Choroid plexus epithelial cell (primary cell): ENCODE measurements around the gene HVCN1.

Experiments
- DNase-seq: peaks from one replicate; pipeline ENCODE4 v3.0.0-alpha.2; 2010; ENCODE audit warnings: low read depth
- H3K4me3 ChIP-seq: 2 replicates; pipeline ENCODE4 v1.5.1; 2011; ENCODE audit warnings: low read depth, mild to moderate bottlenecking, control low read depth, low read length, moderate library complexity
- TF ChIP-seq, protein P1 (sequence below): conservative IDR thresholded peaks from 2 replicates; pipeline ENCODE4 v1.5.1; 2011; ENCODE audit warnings: low read depth, mild to moderate bottlenecking, control low read depth, inconsistent platforms, low read length, moderate library complexity

The HVCN1 gene

DNA sequence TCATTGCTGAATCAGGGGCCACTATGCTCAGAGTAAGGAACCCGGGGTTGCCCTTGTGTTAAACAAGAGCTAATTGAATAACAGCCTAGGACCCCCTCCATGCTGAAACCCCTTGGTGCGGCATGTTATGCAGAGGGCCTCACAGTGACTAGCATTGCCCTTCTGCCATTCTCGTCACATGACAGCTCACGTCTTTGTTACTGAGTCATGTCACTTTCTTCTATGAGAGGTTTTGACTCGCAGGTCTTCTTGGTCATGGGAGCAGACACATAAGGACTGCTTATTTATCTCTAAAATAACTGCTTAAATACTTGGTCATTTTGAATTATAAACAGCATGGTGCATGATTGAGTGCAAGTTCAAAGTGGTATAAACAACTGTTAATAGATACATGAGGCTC is 50.1 kb downstream of the HVCN1 start:
- DNase-seq, result no peak
- TF ChIP-seq, protein P1, sequence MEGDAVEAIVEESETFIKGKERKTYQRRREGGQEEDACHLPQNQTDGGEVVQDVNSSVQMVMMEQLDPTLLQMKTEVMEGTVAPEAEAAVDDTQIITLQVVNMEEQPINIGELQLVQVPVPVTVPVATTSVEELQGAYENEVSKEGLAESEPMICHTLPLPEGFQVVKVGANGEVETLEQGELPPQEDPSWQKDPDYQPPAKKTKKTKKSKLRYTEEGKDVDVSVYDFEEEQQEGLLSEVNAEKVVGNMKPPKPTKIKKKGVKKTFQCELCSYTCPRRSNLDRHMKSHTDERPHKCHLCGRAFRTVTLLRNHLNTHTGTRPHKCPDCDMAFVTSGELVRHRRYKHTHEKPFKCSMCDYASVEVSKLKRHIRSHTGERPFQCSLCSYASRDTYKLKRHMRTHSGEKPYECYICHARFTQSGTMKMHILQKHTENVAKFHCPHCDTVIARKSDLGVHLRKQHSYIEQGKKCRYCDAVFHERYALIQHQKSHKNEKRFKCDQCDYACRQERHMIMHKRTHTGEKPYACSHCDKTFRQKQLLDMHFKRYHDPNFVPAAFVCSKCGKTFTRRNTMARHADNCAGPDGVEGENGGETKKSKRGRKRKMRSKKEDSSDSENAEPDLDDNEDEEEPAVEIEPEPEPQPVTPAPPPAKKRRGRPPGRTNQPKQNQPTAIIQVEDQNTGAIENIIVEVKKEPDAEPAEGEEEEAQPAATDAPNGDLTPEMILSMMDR, result no peak
- H3K4me3 ChIP-seq, result no peak overlapping the region

DNA sequence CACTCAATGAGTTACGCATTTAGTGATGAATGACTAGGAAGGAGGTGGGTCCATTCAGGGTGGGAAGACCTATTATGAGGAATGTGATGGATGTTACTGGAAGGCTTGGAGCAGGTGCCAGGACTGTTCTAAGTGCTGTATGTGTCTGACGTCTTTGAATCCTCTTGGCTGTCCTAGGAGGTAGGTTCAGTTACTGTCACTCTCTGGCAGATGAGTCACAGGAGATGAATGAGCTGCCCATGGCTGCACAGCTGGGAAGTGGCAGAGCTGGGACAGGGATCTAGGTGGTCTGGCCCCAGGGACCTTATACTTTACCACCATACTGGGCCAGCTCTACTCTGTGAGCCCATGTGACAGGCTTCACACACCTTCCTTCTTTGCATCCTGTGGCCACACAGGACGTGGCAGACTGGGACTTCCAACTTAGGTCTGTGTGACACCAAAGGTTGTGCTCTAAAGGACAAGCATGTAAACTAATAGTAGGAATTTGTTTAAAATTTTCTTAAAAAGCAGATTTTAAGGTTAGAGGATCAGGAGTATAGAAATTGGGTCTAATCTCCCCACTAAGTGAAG is 51.0 kb downstream of the HVCN1 start:
- no peak for DNase-seq
- TF ChIP-seq, protein P1, result no peak
- H3K4me3 ChIP-seq, result no peak overlapping the region

DNA sequence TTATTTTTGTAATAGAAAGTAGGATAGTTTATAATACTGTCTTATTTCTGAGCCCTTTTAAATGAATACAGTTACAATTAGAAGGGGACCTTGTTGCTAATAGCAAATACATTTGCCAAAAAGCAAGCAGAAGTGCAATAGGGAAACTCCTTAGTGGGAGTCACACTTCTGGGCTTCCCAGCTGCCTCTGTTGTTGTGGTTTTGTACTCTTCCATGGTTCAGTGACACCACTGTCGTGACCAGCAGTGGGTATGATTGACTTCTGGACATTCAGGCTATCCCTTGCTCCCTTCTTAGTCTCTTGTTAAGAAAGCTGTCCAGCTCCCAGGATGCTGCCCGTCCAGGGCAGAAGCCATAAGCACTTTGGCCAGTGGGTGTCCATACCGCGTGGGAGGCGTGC is 52.4 kb downstream of the HVCN1 start:
- TF ChIP-seq, protein P1, result no peak
- no peak overlapping the region for H3K4me3 ChIP-seq
- DNase-seq, result no peak

DNA sequence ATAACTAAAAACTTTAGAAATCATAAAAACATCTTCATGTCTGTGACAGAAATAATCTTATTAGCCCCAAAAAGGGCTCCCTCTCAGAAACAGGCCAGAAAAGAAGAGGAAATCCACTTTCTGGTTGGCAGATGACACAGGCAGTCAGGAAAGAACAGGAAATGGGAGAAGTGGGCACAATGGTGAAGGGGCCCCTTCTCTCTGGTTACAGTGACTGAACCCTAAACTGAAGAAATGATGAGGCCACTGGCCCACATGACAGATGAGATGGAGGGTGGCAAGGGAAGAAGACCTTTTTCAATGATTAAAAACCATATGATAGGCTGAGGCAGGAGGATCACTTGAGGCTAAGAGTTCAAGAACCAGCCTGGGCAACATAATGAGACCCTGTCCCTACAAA is 53.9 kb downstream of the HVCN1 start:
- H3K4me3 ChIP-seq, result no peak overlapping the region
- TF ChIP-seq, protein P1, result no peak
- no peak for DNase-seq

DNA sequence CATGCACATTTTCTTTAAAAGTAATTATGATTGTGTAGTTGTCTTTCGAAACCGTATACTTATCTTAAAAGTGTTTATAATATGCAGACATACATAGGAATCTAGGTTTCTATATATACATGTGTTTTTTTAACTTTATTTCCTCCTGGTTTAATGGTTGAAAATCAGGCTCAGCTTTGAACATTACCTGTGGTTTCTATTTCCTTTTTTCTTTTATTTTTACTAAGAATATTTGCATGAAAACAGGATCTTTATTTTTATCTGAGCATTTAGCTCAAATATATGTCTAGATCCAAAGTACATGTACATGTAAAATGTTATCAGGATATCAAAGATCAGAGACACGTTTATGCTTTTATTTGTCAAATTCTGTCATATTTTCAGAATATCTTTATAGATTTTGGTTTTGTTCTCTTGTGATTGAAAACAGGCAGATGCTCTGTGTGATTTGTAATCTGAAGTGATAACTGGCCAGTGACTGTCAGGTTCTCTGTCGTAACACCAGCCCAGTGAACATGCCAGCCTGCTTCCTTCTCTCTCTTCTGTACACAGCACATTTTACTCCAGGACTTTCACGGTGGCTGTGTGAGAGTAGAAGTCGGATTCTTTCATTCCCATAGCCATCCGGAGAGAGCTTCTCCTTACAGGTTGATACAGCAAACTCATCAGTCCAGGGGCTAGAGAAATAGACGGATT is 61.3 kb downstream of the HVCN1 start:
- TF ChIP-seq, protein P1, result no peak
- DNase-seq, result no peak
- H3K4me3 ChIP-seq, result no peak overlapping the region

DNA sequence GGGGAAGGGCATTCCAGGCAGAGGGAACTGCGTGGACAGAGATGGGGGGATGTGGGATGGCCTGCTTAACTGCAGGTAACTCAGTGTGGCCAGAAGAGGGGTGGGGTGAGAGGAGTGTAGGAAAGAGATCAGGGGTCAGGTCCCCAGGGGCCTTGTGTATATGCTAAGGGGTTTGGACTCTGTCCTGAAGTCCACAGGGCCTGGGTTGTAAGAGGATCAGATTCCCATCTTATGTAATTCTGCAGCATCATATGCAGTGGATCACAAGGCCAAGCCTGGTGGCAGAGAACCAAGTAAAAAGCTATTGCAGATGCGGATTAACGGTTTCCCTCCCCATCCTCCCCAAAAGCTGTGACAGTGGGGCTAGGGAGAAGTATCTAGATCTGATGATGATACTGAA is 66.3 kb downstream of the HVCN1 start:
- TF ChIP-seq, protein P1, result no peak
- H3K4me3 ChIP-seq, result no peak overlapping the region
- DNase-seq, result peak; percentile 46

DNA sequence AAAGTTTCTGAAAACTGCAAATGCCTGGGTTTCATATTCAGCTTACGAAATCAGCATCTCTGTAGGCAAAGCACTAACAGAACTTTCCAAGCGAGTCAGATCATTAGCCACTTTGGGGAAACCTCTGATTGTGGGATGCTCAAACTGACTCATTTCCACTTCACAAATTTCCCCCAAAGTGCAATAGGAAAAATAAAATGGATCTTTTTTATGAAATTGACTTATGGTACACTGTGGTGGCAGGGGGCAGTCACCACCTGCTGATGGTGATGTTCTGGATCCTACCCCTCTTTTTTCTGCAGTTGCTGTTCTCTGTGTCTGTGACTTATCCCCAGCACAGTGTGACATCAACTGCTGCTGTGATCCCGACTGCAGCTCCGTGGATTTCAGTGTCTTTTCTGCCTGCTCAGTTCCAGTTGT is 69.4 kb downstream of the HVCN1 start:
- TF ChIP-seq, protein P1, result peak; percentile 28
- H3K4me3 ChIP-seq, result no peak overlapping the region
- DNase-seq, result no peak
